Measurements from ENCODE around the gene ABI3BP.

DNA sequence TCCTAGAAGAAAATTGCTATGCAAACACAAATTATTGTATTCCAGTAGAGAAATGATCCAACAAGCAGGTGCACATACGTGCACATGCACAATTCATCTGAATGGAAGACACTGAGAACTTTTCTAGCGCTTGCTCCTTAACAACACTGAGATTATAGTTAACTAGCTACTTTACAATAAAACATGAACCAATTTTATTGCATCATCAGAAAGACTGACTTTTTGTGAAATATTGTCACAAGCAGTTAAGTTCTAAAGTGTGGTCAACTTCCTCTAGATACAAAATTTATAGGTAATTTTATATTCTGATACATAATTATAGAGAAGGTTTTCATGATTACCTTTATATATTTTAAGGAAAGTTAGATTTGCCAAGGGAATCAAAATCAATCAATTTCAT, 135.4 kb downstream of the ABI3BP start:
- TF ChIP-seq, protein P1, sequence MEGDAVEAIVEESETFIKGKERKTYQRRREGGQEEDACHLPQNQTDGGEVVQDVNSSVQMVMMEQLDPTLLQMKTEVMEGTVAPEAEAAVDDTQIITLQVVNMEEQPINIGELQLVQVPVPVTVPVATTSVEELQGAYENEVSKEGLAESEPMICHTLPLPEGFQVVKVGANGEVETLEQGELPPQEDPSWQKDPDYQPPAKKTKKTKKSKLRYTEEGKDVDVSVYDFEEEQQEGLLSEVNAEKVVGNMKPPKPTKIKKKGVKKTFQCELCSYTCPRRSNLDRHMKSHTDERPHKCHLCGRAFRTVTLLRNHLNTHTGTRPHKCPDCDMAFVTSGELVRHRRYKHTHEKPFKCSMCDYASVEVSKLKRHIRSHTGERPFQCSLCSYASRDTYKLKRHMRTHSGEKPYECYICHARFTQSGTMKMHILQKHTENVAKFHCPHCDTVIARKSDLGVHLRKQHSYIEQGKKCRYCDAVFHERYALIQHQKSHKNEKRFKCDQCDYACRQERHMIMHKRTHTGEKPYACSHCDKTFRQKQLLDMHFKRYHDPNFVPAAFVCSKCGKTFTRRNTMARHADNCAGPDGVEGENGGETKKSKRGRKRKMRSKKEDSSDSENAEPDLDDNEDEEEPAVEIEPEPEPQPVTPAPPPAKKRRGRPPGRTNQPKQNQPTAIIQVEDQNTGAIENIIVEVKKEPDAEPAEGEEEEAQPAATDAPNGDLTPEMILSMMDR (IDR thresholded peaks at IDR 0.05): no peak
- TF ChIP-seq POLR2A (IDR thresholded peaks at IDR 0.05): no peak
